A673 (cell line): ENCODE measurements around the gene JAG2. TPM values are rescaled to one million over a fixed set of nuclear protein-coding genes. Genes with fewer than 3 reads are reported as not detected.

ENCODE experiments used
- BruUV-seq: library from RNA; stranded (reverse); fragments of 400-500 nt; replicated peaks from 2 replicates; lab custom pipeline; 2021; lab: Mats Ljungman, UMichigan
- CTCF ChIA-PET: fragments of 300-600 bp; sonication (Branson Sonifier 250); formaldehyde crosslinking; loops from one replicate; lab custom pipeline; 2022; ENCODE audit warnings: antibody characterized with exemption; lab: Charles Lee
- POLR2A ChIA-PET: fragments of 300-600 bp; sonication (Branson Sonifier 250); formaldehyde crosslinking; loops from one replicate; lab custom pipeline; 2022; ENCODE audit warnings: antibody characterized with exemption; ENCODE audit not compliant: low non-redundant PET; lab: Charles Lee
- DNase-seq: peaks from one replicate; pipeline ENCODE4 v3.0.0-alpha.2; 2015; ENCODE audit warnings: low spot score
- H3K27ac ChIP-seq: fragments of 200-600 bp; sonication (generic); 2 replicates; pipeline ENCODE4 v1.5.1; 2016; ENCODE audit warnings: mixed run types, low read depth, mild to moderate bottlenecking, mixed read lengths, antibody characterized with exemption, low read length; ENCODE audit not compliant: poor library complexity, severe bottlenecking
- H3K27me3 ChIP-seq: fragments of 200-600 bp; sonication (generic); replicated peaks from 2 replicates; pipeline ENCODE4 v1.6.1; 2017; ENCODE audit warnings: mixed run types, low read depth, mild to moderate bottlenecking, mixed read lengths, antibody characterized with exemption, low read length; ENCODE audit not compliant: insufficient read depth, poor library complexity
- H3K36me3 ChIP-seq: fragments of 200-600 bp; sonication (generic); 2 replicates; pipeline ENCODE4 v1.6.1; 2016; ENCODE audit warnings: mixed run types, mild to moderate bottlenecking, mixed read lengths, antibody characterized with exemption, low read length; ENCODE audit not compliant: insufficient read depth, poor library complexity, severe bottlenecking
- H3K4me1 ChIP-seq: fragments of 200-600 bp; sonication (generic); 2 replicates; pipeline ENCODE4 v1.6.1; 2017; ENCODE audit warnings: mixed run types, mild to moderate bottlenecking, mixed read lengths, antibody characterized with exemption, low read length; ENCODE audit not compliant: insufficient read depth, poor library complexity, severe bottlenecking
- H3K4me3 ChIP-seq: fragments of 200-600 bp; sonication (generic); 2 replicates; pipeline ENCODE4 v1.5.1; 2016; ENCODE audit warnings: low read depth, mixed run types, mild to moderate bottlenecking, mixed read lengths, low read length; ENCODE audit not compliant: poor library complexity, severe bottlenecking
- H3K9me3 ChIP-seq: fragments of 200-600 bp; sonication (generic); 2 replicates; pipeline ENCODE4 v1.6.1; 2016; ENCODE audit warnings: mixed run types, low read depth, mild to moderate bottlenecking, mixed read lengths, antibody characterized with exemption, low read length; ENCODE audit not compliant: poor library complexity, severe bottlenecking
- CTCF ChIP-seq: fragments of 300-800, 200-600 bp; sonication (generic); conservative IDR thresholded peaks from 2 replicates; pipeline ENCODE4 v1.5.1; 2017; ENCODE audit warnings: low read depth, mild to moderate bottlenecking, antibody characterized with exemption, low read length, moderate library complexity, mixed read lengths
- EZH2 ChIP-seq: fragments of 200-600 bp; sonication (generic); IDR thresholded peaks from 2 replicates; pipeline ENCODE4 v1.6.1; 2017; ENCODE audit warnings: borderline replicate concordance, low read depth, mild to moderate bottlenecking, mixed read lengths, antibody characterized with exemption, low read length; ENCODE audit not compliant: poor library complexity, severe bottlenecking
- intact Hi-C: fragments of 100-400 bp; cut with micrococcal nuclease; formaldehyde crosslinking; loops from one replicate; pipeline ENCODE4 v1.10.0; 2022; ENCODE audit not compliant: unreplicated experiment
- total RNA-seq: library from RNA; stranded (reverse); gene quantifications from 2 replicates; pipeline ENCODE4 v1.2.3, GENCODE V29; 2021

The JAG2 gene
- total RNA-seq, 1 experiment from 2014 or later, result 14.3 TPM

DNA sequence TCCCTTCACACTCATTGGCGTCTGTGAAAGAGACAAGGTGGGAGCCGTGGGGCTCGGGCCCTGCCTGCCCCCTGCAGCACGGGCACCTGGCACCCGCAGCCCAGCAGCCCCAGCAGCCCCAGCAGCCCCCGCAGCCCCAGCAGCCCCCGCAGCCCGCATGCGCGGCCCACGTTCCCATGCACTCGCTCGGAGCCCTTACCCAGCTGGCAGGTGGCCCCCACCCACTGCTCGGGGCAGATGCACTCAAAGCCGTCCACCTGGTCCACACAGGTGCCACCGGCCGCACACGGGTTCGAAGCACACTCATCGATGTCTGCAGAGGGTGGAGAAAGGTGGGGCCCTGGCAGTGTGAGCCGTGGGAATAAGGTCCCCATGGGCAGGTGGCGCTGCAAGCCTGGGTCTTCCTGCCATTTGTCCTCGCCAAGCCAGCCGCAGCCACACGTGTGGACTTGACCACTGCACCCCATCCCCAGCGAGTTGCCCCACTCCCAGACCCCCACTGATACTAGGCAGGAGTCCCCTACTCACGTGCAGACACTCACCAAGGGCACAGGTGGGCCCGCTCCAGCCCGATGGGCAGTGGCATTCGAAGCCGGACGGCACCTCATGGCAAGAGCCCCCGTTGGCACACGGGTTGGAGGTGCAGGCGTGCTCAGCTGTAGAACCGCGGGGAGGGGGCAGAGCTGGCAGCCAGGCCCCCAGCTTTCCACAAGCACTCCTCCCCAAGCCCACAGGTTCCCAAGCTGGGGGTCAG is 17.3 kb downstream of the JAG2 start:
- BruUV-seq, result no TSS peak
- POLR2A ChIA-PET, result no interaction called here
- Histone ChIP-seq H3K4me3 (no peak overlapping the region), H3K9me3 (no peaks in the 10 kb centered on the region), H3K36me3 (no peaks in the 10 kb centered on the region), H3K27me3 (no peaks in the 10 kb centered on the region), H3K4me1 (no peaks in the 10 kb centered on the region), H3K27ac (no peak overlapping the region)
- CTCF ChIA-PET, result no interaction called here
- TF ChIP-seq EZH2 (no peak), CTCF (no peak)
- intact Hi-C loops, result no loop called here
- no peak for DNase-seq

GRCh38 chr14:105150368-105151083 is 18.1 kb downstream of the JAG2 start:
- DNase-seq, result no peak
- intact Hi-C loops, result no loop called here
- TF ChIP-seq CTCF, result no peak
- TF ChIP-seq EZH2, result no peak
- H3K27me3 ChIP-seq, result no peaks in the 10 kb centered on the region
- H3K36me3 ChIP-seq, result no peaks in the 10 kb centered on the region
- POLR2A ChIA-PET, result no interaction called here
- no peaks in the 10 kb centered on the region for H3K9me3 ChIP-seq
- no peaks in the 10 kb centered on the region for H3K4me1 ChIP-seq
- H3K4me3 ChIP-seq, result no peak overlapping the region
- no TSS peak for BruUV-seq
- H3K27ac ChIP-seq, result no peak overlapping the region
- CTCF ChIA-PET, result no interaction called here

- no peak for DNase-seq
- H3K27ac ChIP-seq, result no peak overlapping the region
- H3K4me3 ChIP-seq, result no peak overlapping the region
- ChIA-PET POLR2A (no interaction called here), CTCF (no interaction called here)
- TF ChIP-seq CTCF, result no peak
- no peak for TF ChIP-seq EZH2
- no peaks in the 10 kb centered on the region for H3K27me3 ChIP-seq
- no peaks in the 10 kb centered on the region for H3K36me3 ChIP-seq
- intact Hi-C loops, result no loop called here
- H3K9me3 ChIP-seq, result no peaks in the 10 kb centered on the region
- no peaks in the 10 kb centered on the region for H3K4me1 ChIP-seq
- BruUV-seq, result no TSS peak
Measured at GRCh38 chr14:105150026-105150367, 18.6 kb downstream of the JAG2 start.
